SK-N-SH treated with all-trans-retinoic acid at 6 μM for 48 hours (cell line): ENCODE data around the gene PIP4K2B.

Experiments used
- ARNTL ChIP-seq: fragments of 450-650 bp; formaldehyde crosslinking; IDR thresholded peaks from 2 replicates; pipeline ENCODE4 v1.5.0; 2020; ENCODE audit warnings: low read depth, mild to moderate bottlenecking, moderate library complexity, borderline replicate concordance
- ESRRG ChIP-seq: fragments of 250-450 bp; sonication (Bioruptor Pico); IDR thresholded peaks from 2 replicates; pipeline ENCODE4 v1.6.1; 2021; ENCODE audit warnings: mild to moderate bottlenecking
- GLIS3 ChIP-seq: fragments of 250-450 bp; sonication (Bioruptor Pico); IDR thresholded peaks from 2 replicates; pipeline ENCODE4 v1.5.0; 2020; ENCODE audit warnings: mild to moderate bottlenecking, moderate library complexity
- OSR1 ChIP-seq: fragments of 250-450 bp; sonication (Bioruptor Pico); IDR thresholded peaks from 2 replicates; pipeline ENCODE4 v1.8.0; 2022; ENCODE audit warnings: moderate library complexity, mild to moderate bottlenecking, inconsistent platforms
- PPARA ChIP-seq: fragments of 250-450 bp; sonication (Bioruptor Pico); IDR thresholded peaks from 2 replicates; pipeline ENCODE4 v1.5.0; 2020; ENCODE audit warnings: mild to moderate bottlenecking, borderline replicate concordance
- SNAI2 ChIP-seq: fragments of 250-450 bp; sonication (Bioruptor Pico); IDR thresholded peaks from 2 replicates; pipeline ENCODE4 v1.5.0; 2020; ENCODE audit warnings: mild to moderate bottlenecking, moderate library complexity
- ZC3H10 ChIP-seq: fragments of 250-450 bp; sonication (Bioruptor Pico); IDR thresholded peaks from 2 replicates; pipeline ENCODE4 v1.5.1; 2021; ENCODE audit warnings: mild to moderate bottlenecking, moderate library complexity
- ZFP3 ChIP-seq: fragments of 250-450 bp; sonication (Bioruptor Pico); IDR thresholded peaks from 2 replicates; pipeline ENCODE4 v1.5.0; 2020; ENCODE audit warnings: mild to moderate bottlenecking, moderate library complexity
- ZFP30 ChIP-seq: fragments of 450-650 bp; formaldehyde crosslinking; IDR thresholded peaks from 2 replicates; pipeline ENCODE4 v1.5.0; 2022; ENCODE audit warnings: mild to moderate bottlenecking, moderate library complexity
- ZNF565 ChIP-seq: fragments of 450-650 bp; formaldehyde crosslinking; conservative IDR thresholded peaks from 2 replicates; pipeline ENCODE4 v1.5.0; 2020; ENCODE audit warnings: low read depth, mild to moderate bottlenecking, moderate library complexity
- TF ChIP-seq, protein P1 (sequence below): fragments of 250-450 bp; sonication (Bioruptor Pico); IDR thresholded peaks from 2 replicates; pipeline ENCODE4 v1.8.0; 2020; ENCODE audit warnings: mild to moderate bottlenecking, moderate library complexity, borderline replicate concordance
- TF ChIP-seq, protein P2 (sequence below): fragments of 250-450 bp; sonication (Bioruptor Pico); IDR thresholded peaks from 2 replicates; pipeline ENCODE4 v1.5.0; 2020; ENCODE audit warnings: mild to moderate bottlenecking, moderate library complexity

DNA sequence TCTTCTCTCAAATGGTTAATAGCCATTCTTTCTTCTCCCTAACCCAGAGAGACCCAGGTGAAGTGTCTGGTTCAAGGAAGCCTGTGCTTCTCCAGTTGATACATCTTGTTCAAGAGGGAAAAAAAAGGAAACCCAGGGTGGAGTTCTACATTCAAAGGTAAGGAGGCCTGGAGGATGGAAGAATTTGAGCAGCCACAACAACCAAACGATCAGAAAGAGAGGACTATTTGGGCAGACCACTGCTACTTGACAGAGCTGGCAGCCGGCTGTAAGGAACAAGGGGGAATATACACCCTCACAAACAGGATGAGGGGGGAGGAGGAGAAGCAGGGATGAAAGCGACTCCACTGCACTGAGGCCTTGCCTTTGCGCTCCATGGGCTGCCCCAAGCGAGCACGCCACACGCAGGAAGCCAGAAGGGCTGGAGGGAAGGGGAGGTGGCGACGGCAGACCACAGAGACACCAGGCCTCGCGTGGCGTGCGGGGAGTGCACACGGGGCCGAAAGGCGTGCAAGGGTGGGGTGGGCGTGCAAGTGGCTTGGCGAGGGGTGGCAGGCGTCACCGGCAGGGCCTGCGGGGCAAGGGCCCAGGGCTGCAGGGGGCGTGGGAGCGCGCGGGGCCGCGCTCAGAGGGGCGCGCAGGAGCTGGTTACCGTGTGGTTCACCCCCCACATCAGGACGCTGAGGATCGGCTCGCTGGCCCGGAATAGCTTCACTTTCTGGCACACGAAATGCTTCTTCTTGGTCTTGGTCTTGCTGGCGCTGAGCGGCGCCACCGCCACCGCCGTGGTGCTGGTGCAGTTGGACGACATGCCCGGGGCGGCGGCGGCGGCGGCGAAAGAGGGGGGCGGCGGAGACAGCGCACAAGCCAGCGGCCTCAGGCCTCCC lies 499 bp downstream of the PIP4K2B start:
- TF ChIP-seq SNAI2 (CRISPR knock-in tag): no peak
- TF ChIP-seq, protein P1, sequence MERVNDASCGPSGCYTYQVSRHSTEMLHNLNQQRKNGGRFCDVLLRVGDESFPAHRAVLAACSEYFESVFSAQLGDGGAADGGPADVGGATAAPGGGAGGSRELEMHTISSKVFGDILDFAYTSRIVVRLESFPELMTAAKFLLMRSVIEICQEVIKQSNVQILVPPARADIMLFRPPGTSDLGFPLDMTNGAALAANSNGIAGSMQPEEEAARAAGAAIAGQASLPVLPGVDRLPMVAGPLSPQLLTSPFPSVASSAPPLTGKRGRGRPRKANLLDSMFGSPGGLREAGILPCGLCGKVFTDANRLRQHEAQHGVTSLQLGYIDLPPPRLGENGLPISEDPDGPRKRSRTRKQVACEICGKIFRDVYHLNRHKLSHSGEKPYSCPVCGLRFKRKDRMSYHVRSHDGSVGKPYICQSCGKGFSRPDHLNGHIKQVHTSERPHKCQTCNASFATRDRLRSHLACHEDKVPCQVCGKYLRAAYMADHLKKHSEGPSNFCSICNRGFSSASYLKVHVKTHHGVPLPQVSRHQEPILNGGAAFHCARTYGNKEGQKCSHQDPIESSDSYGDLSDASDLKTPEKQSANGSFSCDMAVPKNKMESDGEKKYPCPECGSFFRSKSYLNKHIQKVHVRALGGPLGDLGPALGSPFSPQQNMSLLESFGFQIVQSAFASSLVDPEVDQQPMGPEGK: no peak
- peak; percentile 42; the same call in 1 of the 2 replicates for TF ChIP-seq ZFP3 (CRISPR knock-in tag)
- no peak for TF ChIP-seq ZC3H10 (CRISPR knock-in tag)
- no peak for TF ChIP-seq ARNTL (CRISPR knock-in tag)
- no peak for TF ChIP-seq ESRRG
- no peak for TF ChIP-seq ZNF565 (CRISPR knock-in tag)
- TF ChIP-seq, protein P2, sequence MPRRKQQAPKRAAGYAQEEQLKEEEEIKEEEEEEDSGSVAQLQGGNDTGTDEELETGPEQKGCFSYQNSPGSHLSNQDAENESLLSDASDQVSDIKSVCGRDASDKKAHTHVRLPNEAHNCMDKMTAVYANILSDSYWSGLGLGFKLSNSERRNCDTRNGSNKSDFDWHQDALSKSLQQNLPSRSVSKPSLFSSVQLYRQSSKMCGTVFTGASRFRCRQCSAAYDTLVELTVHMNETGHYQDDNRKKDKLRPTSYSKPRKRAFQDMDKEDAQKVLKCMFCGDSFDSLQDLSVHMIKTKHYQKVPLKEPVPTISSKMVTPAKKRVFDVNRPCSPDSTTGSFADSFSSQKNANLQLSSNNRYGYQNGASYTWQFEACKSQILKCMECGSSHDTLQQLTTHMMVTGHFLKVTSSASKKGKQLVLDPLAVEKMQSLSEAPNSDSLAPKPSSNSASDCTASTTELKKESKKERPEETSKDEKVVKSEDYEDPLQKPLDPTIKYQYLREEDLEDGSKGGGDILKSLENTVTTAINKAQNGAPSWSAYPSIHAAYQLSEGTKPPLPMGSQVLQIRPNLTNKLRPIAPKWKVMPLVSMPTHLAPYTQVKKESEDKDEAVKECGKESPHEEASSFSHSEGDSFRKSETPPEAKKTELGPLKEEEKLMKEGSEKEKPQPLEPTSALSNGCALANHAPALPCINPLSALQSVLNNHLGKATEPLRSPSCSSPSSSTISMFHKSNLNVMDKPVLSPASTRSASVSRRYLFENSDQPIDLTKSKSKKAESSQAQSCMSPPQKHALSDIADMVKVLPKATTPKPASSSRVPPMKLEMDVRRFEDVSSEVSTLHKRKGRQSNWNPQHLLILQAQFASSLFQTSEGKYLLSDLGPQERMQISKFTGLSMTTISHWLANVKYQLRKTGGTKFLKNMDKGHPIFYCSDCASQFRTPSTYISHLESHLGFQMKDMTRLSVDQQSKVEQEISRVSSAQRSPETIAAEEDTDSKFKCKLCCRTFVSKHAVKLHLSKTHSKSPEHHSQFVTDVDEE: no peak
- no peak for TF ChIP-seq GLIS3 (CRISPR knock-in tag)
- no peak for TF ChIP-seq PPARA
- TF ChIP-seq ZFP30 (CRISPR knock-in tag): no peak
- TF ChIP-seq OSR1: no peak
